ENCODE measurements around the gene EEF1A1. TPM values are rescaled to one million over a fixed set of nuclear protein-coding genes. Genes with fewer than 3 reads are reported as not detected.
"Not testable (repeated sequence)": the region's sequence is repeated elsewhere in the genome, so short reads cannot be mapped to it uniquely, and the experiment has no call there.

The EEF1A1 gene
- polyA plus RNA-seq, 1 donor (not counting 4 experiments of a cell fraction or from before 2014, with no cell fraction given): 11,226 TPM

- not testable (repeated sequence) for DNase-seq (ENCODE audit: low read depth, low spot score); H3K9me3 ChIP-seq (ENCODE audit: control insufficient read depth, low read depth, low read length); FAIRE-seq; H3K27me3 ChIP-seq (ENCODE audit: control insufficient read depth, extremely low read depth, insufficient read depth, low read length); H2AFZ ChIP-seq (ENCODE audit: control insufficient read depth, low read length); H3K9me1 ChIP-seq (ENCODE audit: control insufficient read depth, extremely low read depth, insufficient read depth, low read length)
- Histone ChIP-seq H3K4me1 (ENCODE audit: control insufficient read depth, extremely low read depth, insufficient read depth, low read length) (peaks cover 13% of the 10 kb centered on the region), H3K36me3 (ENCODE audit: control insufficient read depth in 2 of 2, extremely low read depth in 1 of 2, insufficient read depth in 2 of 2, low read length in 2 of 2) (peaks cover 13 to 40% of the 10 kb centered on the region in 2 experiments), H3K79me2 (ENCODE audit: control insufficient read depth, insufficient read depth, low read length) (peaks cover 26% of the 10 kb centered on the region), H3K9ac (ENCODE audit: control insufficient read depth, extremely low read depth, insufficient read depth, low read length) (peak overlapping the region; percentile 100), H3K4me2 (ENCODE audit: control insufficient read depth, extremely low read depth, insufficient read depth, low read depth, low read length) (peak overlapping the region; percentile 79), H3K27ac (ENCODE audit: control insufficient read depth, insufficient read depth, low read length) (peak overlapping the region; percentile 99), H3K4me3 (ENCODE audit: control insufficient read depth in 2 of 3, extremely low read depth in 1 of 3, insufficient read depth in 2 of 3, low read depth in 1 of 3, low read length in 3 of 3) (peak overlapping the region; percentile 88 to 99 (median 94)), H4K20me1 (ENCODE audit: control insufficient read depth, extremely low read depth, insufficient read depth, low read length) (peaks cover 21% of the 10 kb centered on the region)
- dilution Hi-C loops (cut with MboI; ENCODE audit: extremely low pct_ligation_motif_present, low sequenced_read_pairs): loop anchor here (25.0 kb wide), 1 partner anchor 94 kb away; no protein-coding TSS in a partner anchor
Measured at GRCh38 chr6:73518100-73518981, 2.5 kb downstream of the EEF1A1 start.

- TF ChIP-seq CTCF (optimal IDR thresholded peaks at IDR 0.05 in 1 of 3, IDR thresholded peaks at IDR 0.05 in 1 of 3, conservative IDR thresholded peaks at IDR 0.05 in 1 of 3; ENCODE audit: extremely low read depth in 1 of 3, insufficient read depth in 2 of 3, low read length in 3 of 3) (no peak), EZH2 (IDR thresholded peaks at IDR 0.05; ENCODE audit: low read length) (no peak)
- H2AFZ ChIP-seq (ENCODE audit: control insufficient read depth, low read length): no peak overlapping the region
- no peak for FAIRE-seq
- DNase-seq (ENCODE audit: low read depth, low spot score): no peak
- peaks cover 13 to 40% of the 10 kb centered on the region in 2 experiments for H3K36me3 ChIP-seq (ENCODE audit: control insufficient read depth in 2 of 2, extremely low read depth in 1 of 2, insufficient read depth in 2 of 2, low read length in 2 of 2)
- peaks cover 21% of the 10 kb centered on the region for H4K20me1 ChIP-seq (ENCODE audit: control insufficient read depth, extremely low read depth, insufficient read depth, low read length)
- no peaks in the 10 kb centered on the region for H3K27me3 ChIP-seq (ENCODE audit: control insufficient read depth, extremely low read depth, insufficient read depth, low read length)
- H3K9me3 ChIP-seq (ENCODE audit: control insufficient read depth, low read depth, low read length): no peaks in the 10 kb centered on the region
- peak overlapping the region; percentile 17 for H3K4me2 ChIP-seq (ENCODE audit: control insufficient read depth, extremely low read depth, insufficient read depth, low read depth, low read length)
- peaks cover 23% of the 10 kb centered on the region for H3K79me2 ChIP-seq (ENCODE audit: control insufficient read depth, insufficient read depth, low read length)
- dilution Hi-C loops (cut with MboI; ENCODE audit: extremely low pct_ligation_motif_present, low sequenced_read_pairs): loop anchor here (25.0 kb wide), 1 partner anchor 95 kb away; no protein-coding TSS in a partner anchor
- H3K27ac ChIP-seq (ENCODE audit: control insufficient read depth, insufficient read depth, low read length): peak overlapping the region; percentile 39
- H3K4me3 ChIP-seq (ENCODE audit: control insufficient read depth in 2 of 3, extremely low read depth in 1 of 3, insufficient read depth in 2 of 3, low read depth in 1 of 3, low read length in 3 of 3): peak overlapping the region in 1 of 3 experiments; percentile 13
- H3K9me1 ChIP-seq (ENCODE audit: control insufficient read depth, extremely low read depth, insufficient read depth, low read length): no peaks in the 10 kb centered on the region
- no peaks in the 10 kb centered on the region for H3K4me1 ChIP-seq (ENCODE audit: control insufficient read depth, extremely low read depth, insufficient read depth, low read length)
- H3K9ac ChIP-seq (ENCODE audit: control insufficient read depth, extremely low read depth, insufficient read depth, low read length): no peak overlapping the region
Measured at GRCh38 chr6:73516514-73517489, 4.0 kb downstream of the EEF1A1 start.
